G401.6 (cell line): ENCODE data around the gene PRKAG2.
"Not testable (repeated sequence)": the region's sequence is repeated elsewhere in the genome, so short reads cannot be mapped to it uniquely, and the experiment has no call there.

Experiments used
- FAIRE-seq: peaks from 2 replicates; lab custom pipeline; 2012; peaks lifted over from hg19 to GRCh38; lab: Jason Lieb, UNC

Gene PRKAG2

GRCh38 chr7:151586531-151587260 lies 290.2 kb downstream of the PRKAG2 start:
- FAIRE-seq = no peak

- FAIRE-seq = no peak
These were observed 291.0 kb downstream of the PRKAG2 start for GRCh38 chr7:151585744-151586393.

GRCh38 chr7:151581741-151582140 lies 295.2 kb downstream of the PRKAG2 start:
- no peak for FAIRE-seq

GRCh38 chr7:151579644-151580043 lies 297.3 kb downstream of the PRKAG2 start:
- FAIRE-seq = no peak

GRCh38 chr7:151575410-151575809 lies 301.5 kb downstream of the PRKAG2 start:
- no peak for FAIRE-seq

GRCh38 chr7:151573046-151573445 lies 303.9 kb downstream of the PRKAG2 start:
- FAIRE-seq = not testable (repeated sequence)

GRCh38 chr7:151572136-151572535 lies 304.8 kb downstream of the PRKAG2 start:
- no peak for FAIRE-seq

GRCh38 chr7:151571471-151571870 lies 305.4 kb downstream of the PRKAG2 start:
- FAIRE-seq = no peak

GRCh38 chr7:151570366-151570915 lies 306.5 kb downstream of the PRKAG2 start:
- peak; percentile 91 for FAIRE-seq

GRCh38 chr7:151568956-151569940 lies 307.7 kb downstream of the PRKAG2 start:
- no peak for FAIRE-seq

- FAIRE-seq = no peak
These were observed 310.0 kb downstream of the PRKAG2 start for GRCh38 chr7:151566897-151567320.

- FAIRE-seq = no peak
These were observed 311.4 kb downstream of the PRKAG2 start for GRCh38 chr7:151565541-151565940.

- no peak for FAIRE-seq
These were observed 316.7 kb downstream of the PRKAG2 start for GRCh38 chr7:151560243-151560642.

GRCh38 chr7:151559557-151560183 lies 317.2 kb downstream of the PRKAG2 start:
- no peak for FAIRE-seq

- FAIRE-seq = no peak
These were observed 318.3 kb downstream of the PRKAG2 start for GRCh38 chr7:151558575-151558974.

- no peak for FAIRE-seq
These were observed 320.3 kb downstream of the PRKAG2 start for GRCh38 chr7:151556592-151556991.

- no peak for FAIRE-seq
These were observed 323.6 kb downstream of the PRKAG2 start for GRCh38 chr7:151553356-151553755.

- no peak for FAIRE-seq
These were observed 324.4 kb downstream of the PRKAG2 start for GRCh38 chr7:151552352-151553028.

- FAIRE-seq = no peak
These were observed 325.1 kb downstream of the PRKAG2 start for GRCh38 chr7:151551820-151552219.

- FAIRE-seq = no peak
These were observed 326.1 kb downstream of the PRKAG2 start for GRCh38 chr7:151550656-151551286.

GRCh38 chr7:151549644-151550043 lies 327.3 kb downstream of the PRKAG2 start:
- no peak for FAIRE-seq
